ENCODE data around the gene REG1A. TPM values are rescaled to one million over a fixed set of nuclear protein-coding genes. Genes with fewer than 3 reads are reported as not detected.

Gene REG1A
- total RNA-seq, 6 experiments from 2014 or later: not detected

GRCh38 chr2:79085382-79085781 lies 34.9 kb upstream of the REG1A start:
- Mint-ChIP-seq H3K4me3 (no peak overlapping the region), H3K27me3 (ENCODE audit: insufficient read depth) (no peaks in the 10 kb centered on the region; the same call in 1 of the 2 replicates), H3K4me1 (ENCODE audit: low read depth) (no peaks in the 10 kb centered on the region), H3K36me3 (ENCODE audit: low read depth) (no peaks in the 10 kb centered on the region), H3K27ac (no peak overlapping the region), H3K9me3 (peaks cover 63% of the 10 kb centered on the region)
- TF ChIP-seq CTCF (IDR thresholded peaks at IDR 0.05): no peak
- DNase-seq: no peak

- Mint-ChIP-seq H3K9me3 (peaks cover 55% of the 10 kb centered on the region), H3K27me3 (ENCODE audit: insufficient read depth) (no peaks in the 10 kb centered on the region), H3K27ac (no peak overlapping the region), H3K4me3 (no peak overlapping the region), H3K36me3 (ENCODE audit: low read depth) (no peaks in the 10 kb centered on the region), H3K4me1 (ENCODE audit: low read depth) (no peaks in the 10 kb centered on the region)
- no peak for TF ChIP-seq CTCF (IDR thresholded peaks at IDR 0.05)
- DNase-seq: no peak
Observed at GRCh38 chr2:79086255-79086654, 34.0 kb upstream of the REG1A start.

DNA sequence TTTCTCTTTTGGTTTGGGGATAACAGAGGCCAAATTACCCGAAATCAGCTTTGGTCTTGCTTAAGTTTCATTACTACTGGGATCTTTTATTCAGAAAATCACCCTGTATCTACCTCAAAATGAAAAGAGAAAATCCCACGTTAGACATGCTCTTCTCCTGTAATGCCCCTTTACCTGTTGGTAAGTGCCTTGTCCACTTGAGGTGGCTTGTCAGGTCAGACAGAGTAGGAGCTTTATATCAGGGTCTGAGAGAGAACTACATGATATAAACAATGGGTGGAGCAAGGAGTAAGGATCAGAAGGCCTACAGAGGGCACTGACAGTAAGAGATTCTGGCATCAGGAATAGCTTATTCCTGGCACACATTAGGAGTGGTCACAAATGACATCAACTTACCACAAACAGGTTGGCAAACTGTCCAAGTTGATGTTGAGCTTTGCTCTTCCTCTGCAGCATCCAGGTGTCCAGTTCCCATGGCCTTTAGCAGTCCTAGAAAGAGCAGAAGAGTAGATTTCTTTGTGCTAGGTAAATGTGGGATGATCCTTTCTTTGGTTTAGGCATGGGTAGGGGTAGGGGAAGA lies 32.4 kb upstream of the REG1A start, which contains the start of gene REG1B:
TSS of gene REG1B (minus strand) at position 209 of the 580 bp plus-strand sequence. CDS start 381 bp downstream, outside the sequence.
- Mint-ChIP-seq H3K27ac (no peak within 1 kb of the TSS), H3K4me1 (ENCODE audit: low read depth) (no peaks in the 10 kb centered on the region)

DNA sequence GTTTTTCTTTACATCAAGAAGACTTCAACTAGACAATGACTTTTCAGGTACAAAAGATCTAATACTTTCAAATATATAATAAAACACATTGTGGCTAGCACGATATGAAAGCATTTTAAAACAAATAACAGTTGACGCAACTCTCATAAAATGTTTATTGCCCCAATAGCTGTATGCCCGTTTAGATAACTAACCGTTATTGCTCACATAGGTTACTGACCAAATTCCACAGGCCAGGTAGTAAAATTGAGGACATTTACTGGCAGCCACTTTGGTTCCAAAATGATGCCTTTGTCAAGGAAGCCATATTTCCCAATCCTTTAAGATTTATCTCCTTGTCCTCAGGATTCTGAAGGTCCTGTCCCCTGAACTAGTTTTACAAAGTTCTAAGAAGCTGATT lies 29.6 kb upstream of the REG1A start:
- no peak for TF ChIP-seq CTCF (IDR thresholded peaks at IDR 0.05)
- no peaks in the 10 kb centered on the region for H3K4me1 Mint-ChIP-seq (ENCODE audit: low read depth)
- no peaks in the 10 kb centered on the region for H3K36me3 Mint-ChIP-seq (ENCODE audit: low read depth)
- peaks cover 24% of the 10 kb centered on the region for H3K9me3 Mint-ChIP-seq
- no peak overlapping the region for H3K27ac Mint-ChIP-seq
- H3K27me3 Mint-ChIP-seq (ENCODE audit: insufficient read depth): no peaks in the 10 kb centered on the region
- no peak for DNase-seq
- no peak overlapping the region for H3K4me3 Mint-ChIP-seq

More for the DNA sequence above, 32.4 kb upstream of the REG1A start, which contains the start of gene REG1B:
- no peak for DNase-seq
- H3K4me3 Mint-ChIP-seq: no peak within 1 kb of the TSS
- TF ChIP-seq CTCF (IDR thresholded peaks at IDR 0.05): no peak
- H3K27me3 Mint-ChIP-seq (ENCODE audit: insufficient read depth): no peaks in the 10 kb centered on the region
- H3K9me3 Mint-ChIP-seq: peaks cover 42% of the 10 kb centered on the region
- no peaks in the 10 kb centered on the region for H3K36me3 Mint-ChIP-seq (ENCODE audit: low read depth)

DNA sequence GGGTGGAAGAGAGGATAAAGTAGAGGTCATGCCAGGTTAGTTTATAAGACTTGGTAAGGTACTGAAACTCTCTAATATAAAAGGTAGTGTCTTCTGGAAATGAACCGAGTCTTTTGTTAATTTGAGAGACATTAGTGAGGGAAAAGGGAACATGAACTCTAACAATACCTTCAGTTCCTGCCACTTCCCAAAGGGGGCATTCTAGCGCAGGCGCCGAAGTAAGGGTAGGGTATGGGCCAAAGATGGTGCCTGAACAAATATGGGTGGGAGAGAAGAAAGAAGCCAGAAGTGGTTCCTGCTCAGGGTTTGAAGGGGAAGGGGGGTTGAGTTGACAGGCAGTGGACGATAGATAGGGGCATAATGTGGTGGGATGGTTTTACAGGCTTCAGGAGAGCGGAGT lies 22.4 kb upstream of the REG1A start:
- TF ChIP-seq CTCF (IDR thresholded peaks at IDR 0.05): no peak
- Mint-ChIP-seq H3K9me3 (peaks cover 39% of the 10 kb centered on the region), H3K36me3 (ENCODE audit: low read depth) (peaks cover 6% of the 10 kb centered on the region; the same call in 1 of the 2 replicates), H3K4me1 (ENCODE audit: low read depth) (no peaks in the 10 kb centered on the region), H3K27ac (no peak overlapping the region), H3K4me3 (no peak overlapping the region), H3K27me3 (ENCODE audit: insufficient read depth) (no peaks in the 10 kb centered on the region)
- DNase-seq: no peak
